ENCODE results near the gene CLDN19.
A peak's percentile ranks its signal among the peaks of the same experiment; 100 is the strongest.

Gene CLDN19

DNA sequence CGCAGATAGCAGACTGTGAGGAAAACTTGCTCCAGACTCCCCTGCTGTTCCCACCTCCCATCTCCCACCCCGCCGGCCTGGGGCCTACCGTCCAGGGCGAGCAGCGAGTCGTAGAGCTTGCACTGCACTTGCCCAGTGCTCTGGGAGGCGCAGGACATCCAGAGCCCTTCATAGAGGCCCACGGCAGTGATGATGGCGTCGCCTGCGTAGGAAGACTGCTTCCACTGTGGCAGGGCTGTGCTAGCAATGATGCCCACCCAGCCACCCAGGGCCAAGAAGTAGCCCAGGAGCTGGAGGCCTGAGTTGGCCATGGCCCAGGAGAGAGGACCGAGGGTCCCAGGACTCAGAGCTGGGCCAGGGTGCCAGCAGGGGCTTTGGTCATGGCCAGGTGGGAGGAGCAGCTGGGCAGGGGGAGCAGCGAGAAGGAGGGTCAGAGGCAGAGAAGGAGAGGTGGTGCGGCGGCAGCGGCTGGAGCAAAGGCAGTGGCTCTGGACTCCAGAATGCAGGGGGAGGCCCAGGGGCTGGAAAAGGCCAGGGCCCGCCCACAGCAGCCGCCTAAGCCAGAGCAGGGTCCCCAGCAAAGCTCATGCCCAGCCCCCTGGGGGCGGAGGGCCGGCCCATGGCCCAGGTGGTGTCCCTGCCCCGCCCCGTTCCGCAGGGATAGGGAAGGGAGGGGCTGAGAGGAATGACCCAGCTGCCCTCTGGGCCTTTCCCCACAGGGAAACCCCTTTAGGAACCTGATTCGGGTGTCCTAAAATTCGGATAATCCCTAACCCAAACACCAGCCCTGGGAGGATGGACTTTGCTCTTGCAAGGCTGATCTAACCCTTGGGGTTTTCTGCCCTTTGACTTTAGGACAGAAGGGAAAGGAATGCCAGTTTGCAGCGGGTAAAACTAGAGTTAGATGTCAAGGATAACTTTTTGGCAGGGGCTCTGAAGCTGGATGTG, at the start of gene CLDN19:
Gene CLDN19 (minus strand): TSS at position 484 of the 948 bp plus-strand sequence. CDS start 173 bp downstream, at position 311.
- Histone ChIP-seq H3K27ac (ENCODE audit: poor library complexity, severe bottlenecking) (no peak within 1 kb of the TSS), H3K4me3 (ENCODE audit: severe bottlenecking) (no peak within 1 kb of the TSS), H3K9me3 (ENCODE audit: severe bottlenecking) (no peaks in the 10 kb centered on the region), H3K36me3 (ENCODE audit: low read depth) (no peaks in the 10 kb centered on the region), H3K27me3 (ENCODE audit: insufficient read depth, poor library complexity, severe bottlenecking) (no peaks in the 10 kb centered on the region), H3K4me1 (ENCODE audit: insufficient read depth, poor library complexity, severe bottlenecking) (peaks cover 12% of the 10 kb centered on the region)
- no peak for DNase-seq (ENCODE audit: low spot score)
- TF ChIP-seq, protein P1, sequence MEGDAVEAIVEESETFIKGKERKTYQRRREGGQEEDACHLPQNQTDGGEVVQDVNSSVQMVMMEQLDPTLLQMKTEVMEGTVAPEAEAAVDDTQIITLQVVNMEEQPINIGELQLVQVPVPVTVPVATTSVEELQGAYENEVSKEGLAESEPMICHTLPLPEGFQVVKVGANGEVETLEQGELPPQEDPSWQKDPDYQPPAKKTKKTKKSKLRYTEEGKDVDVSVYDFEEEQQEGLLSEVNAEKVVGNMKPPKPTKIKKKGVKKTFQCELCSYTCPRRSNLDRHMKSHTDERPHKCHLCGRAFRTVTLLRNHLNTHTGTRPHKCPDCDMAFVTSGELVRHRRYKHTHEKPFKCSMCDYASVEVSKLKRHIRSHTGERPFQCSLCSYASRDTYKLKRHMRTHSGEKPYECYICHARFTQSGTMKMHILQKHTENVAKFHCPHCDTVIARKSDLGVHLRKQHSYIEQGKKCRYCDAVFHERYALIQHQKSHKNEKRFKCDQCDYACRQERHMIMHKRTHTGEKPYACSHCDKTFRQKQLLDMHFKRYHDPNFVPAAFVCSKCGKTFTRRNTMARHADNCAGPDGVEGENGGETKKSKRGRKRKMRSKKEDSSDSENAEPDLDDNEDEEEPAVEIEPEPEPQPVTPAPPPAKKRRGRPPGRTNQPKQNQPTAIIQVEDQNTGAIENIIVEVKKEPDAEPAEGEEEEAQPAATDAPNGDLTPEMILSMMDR (IDR thresholded peaks at IDR 0.05; ENCODE audit: poor library complexity, severe bottlenecking): no peak
- no peak for ATAC-seq (ENCODE audit: low read depth)

DNA sequence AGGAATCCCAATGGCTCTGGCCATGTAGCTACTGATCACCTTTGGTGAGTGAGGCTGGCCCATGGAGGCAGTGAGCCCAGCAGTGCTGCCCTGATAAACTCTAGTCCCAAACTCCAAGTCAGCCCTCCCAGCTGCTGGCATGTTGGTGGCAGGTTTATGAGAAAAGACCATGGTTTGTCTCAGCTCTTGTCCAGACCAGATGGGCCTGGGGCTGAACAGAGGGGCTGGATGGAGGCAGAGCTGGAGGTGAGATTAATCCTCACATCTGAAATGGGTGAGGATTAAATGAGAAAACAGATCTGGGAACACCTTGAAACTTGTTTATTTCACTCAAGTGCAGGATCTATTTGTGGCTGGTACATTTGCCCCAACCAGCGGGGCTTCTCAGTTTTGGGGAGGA, 48.0 kb upstream of the CLDN19 start:
- H3K36me3 ChIP-seq (ENCODE audit: low read depth): peaks cover under 1% of the 10 kb centered on the region; the same call in 1 of the 2 replicates
- H3K9me3 ChIP-seq (ENCODE audit: severe bottlenecking): no peaks in the 10 kb centered on the region
- H3K4me1 ChIP-seq (ENCODE audit: insufficient read depth, poor library complexity, severe bottlenecking): no peaks in the 10 kb centered on the region
- no peaks in the 10 kb centered on the region for H3K27me3 ChIP-seq (ENCODE audit: insufficient read depth, poor library complexity, severe bottlenecking)
- H3K4me3 ChIP-seq (ENCODE audit: severe bottlenecking): no peak overlapping the region
- no peak for DNase-seq (ENCODE audit: low spot score)
- TF ChIP-seq, protein P1 (IDR thresholded peaks at IDR 0.05; ENCODE audit: poor library complexity, severe bottlenecking): no peak
- no peak for ATAC-seq (ENCODE audit: low read depth)
- no peak overlapping the region for H3K27ac ChIP-seq (ENCODE audit: poor library complexity, severe bottlenecking)

- Histone ChIP-seq H3K36me3 (ENCODE audit: low read depth) (peaks cover 5% of the 10 kb centered on the region; the same call in 1 of the 2 replicates), H3K27ac (ENCODE audit: poor library complexity, severe bottlenecking) (no peak overlapping the region), H3K9me3 (ENCODE audit: severe bottlenecking) (no peaks in the 10 kb centered on the region), H3K27me3 (ENCODE audit: insufficient read depth, poor library complexity, severe bottlenecking) (no peaks in the 10 kb centered on the region), H3K4me3 (ENCODE audit: severe bottlenecking) (no peak overlapping the region), H3K4me1 (ENCODE audit: insufficient read depth, poor library complexity, severe bottlenecking) (no peaks in the 10 kb centered on the region)
- TF ChIP-seq, protein P1 (IDR thresholded peaks at IDR 0.05; ENCODE audit: poor library complexity, severe bottlenecking): no peak
- DNase-seq (ENCODE audit: low spot score) (no peak), ATAC-seq (ENCODE audit: low read depth) (no peak)
Measured at GRCh38 chr1:42786097-42786496, 46.1 kb upstream of the CLDN19 start.

DNA sequence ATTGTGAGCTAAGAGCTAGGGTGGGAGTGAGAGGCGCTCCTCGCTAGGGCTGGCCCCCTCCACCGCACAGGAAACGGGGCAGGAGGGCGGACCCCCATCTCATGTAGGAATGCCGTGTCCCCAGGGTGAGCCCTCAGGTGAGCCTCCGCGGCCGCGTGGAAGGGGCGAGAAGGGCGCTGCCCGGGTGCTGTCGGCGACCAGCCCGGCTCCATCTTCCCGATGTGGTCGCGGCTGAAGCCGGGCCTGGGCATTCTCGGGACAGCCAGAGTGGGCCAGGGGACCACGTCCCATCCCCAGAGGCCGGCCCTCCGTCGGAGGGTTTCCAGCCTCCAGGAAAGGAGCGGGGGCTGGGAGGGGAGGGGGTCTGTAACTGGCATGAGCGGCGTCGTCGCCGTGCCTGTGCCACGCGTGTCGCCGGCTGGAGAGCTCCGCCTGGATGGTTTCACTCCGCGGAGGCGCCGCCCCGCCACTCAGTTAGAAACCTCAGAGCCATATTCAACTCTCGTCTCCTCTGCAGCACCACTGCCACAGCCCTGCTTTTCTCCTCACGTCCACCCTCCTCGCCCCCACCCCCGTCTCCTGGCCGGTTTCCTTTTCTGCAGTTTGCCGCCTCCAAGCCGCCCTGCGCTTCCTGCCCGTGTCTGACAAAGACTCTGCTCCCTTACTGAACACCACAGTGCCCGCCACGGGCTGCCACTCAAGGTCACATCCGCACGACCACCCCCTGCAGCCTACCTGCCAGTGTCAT, 45.1 kb upstream of the CLDN19 start, which contains the start of gene TMEM269:
Gene TMEM269 (plus strand): TSS at position 46 of the 748 bp plus-strand sequence. CDS start 4,903 bp downstream, outside the sequence.
- H3K27ac ChIP-seq (ENCODE audit: poor library complexity, severe bottlenecking): no peak within 1 kb of the TSS
- no peaks in the 10 kb centered on the region for H3K27me3 ChIP-seq (ENCODE audit: insufficient read depth, poor library complexity, severe bottlenecking)
- ATAC-seq (ENCODE audit: low read depth) (peak; percentile 43), DNase-seq (ENCODE audit: low spot score) (no peak)
- H3K9me3 ChIP-seq (ENCODE audit: severe bottlenecking): no peaks in the 10 kb centered on the region
- peaks cover 5% of the 10 kb centered on the region; the same call in 1 of the 2 replicates for H3K36me3 ChIP-seq (ENCODE audit: low read depth)
- H3K4me3 ChIP-seq (ENCODE audit: severe bottlenecking): peak within 1 kb of the TSS; percentile 10
- no peaks in the 10 kb centered on the region for H3K4me1 ChIP-seq (ENCODE audit: insufficient read depth, poor library complexity, severe bottlenecking)
- TF ChIP-seq, protein P1 (IDR thresholded peaks at IDR 0.05; ENCODE audit: poor library complexity, severe bottlenecking): no peak
